Caco-2 (cell line): Measurements from ENCODE around the gene TTC16. TPM values are rescaled to one million over a fixed set of nuclear protein-coding genes. Genes with fewer than 3 reads are reported as not detected.

ENCODE experiments used
- BruUV-seq: library from RNA; stranded (reverse); fragments of 400-500 nt; replicated peaks from 2 replicates; lab custom pipeline; 2021; lab: Mats Ljungman, UMichigan
- CTCF ChIA-PET: fragments of 300-600 bp; sonication (Branson Sonifier 250); formaldehyde crosslinking; loops from one replicate; lab custom pipeline; 2022; ENCODE audit warnings: antibody characterized with exemption; lab: Charles Lee
- POLR2A ChIA-PET: fragments of 300-600 bp; sonication (Branson Sonifier 250); formaldehyde crosslinking; loops from one replicate; lab custom pipeline; 2022; ENCODE audit warnings: antibody characterized with exemption; lab: Charles Lee
- DNase-seq, 2 experiments: peaks; one replicate each; pipeline versions ENCODE4 v3.0.0 to v3.0.0-alpha.2; 2020 to 2022
- H3K27me3 ChIP-seq: replicated peaks from 2 replicates; pipeline ENCODE4 v1.6.0; 2011; ENCODE audit warnings: low read length; ENCODE audit not compliant: control insufficient read depth, insufficient read depth
- H3K36me3 ChIP-seq: 2 replicates; pipeline ENCODE4 v1.5.1; 2011; ENCODE audit warnings: low read length; ENCODE audit not compliant: control insufficient read depth, insufficient read depth
- H3K4me1 ChIP-seq: fragments of 250-450 bp; sonication (Bioruptor Pico); 2 replicates; pipeline ENCODE4 v1.5.1; 2020; ENCODE audit warnings: mild to moderate bottlenecking
- H3K4me3 ChIP-seq: 2 replicates; pipeline ENCODE4 v1.5.1; 2011; ENCODE audit warnings: low read depth, mild to moderate bottlenecking, control low read depth, low read length
- H3K9me3 ChIP-seq: fragments of 250-450 bp; sonication (Bioruptor Pico); 2 replicates; pipeline ENCODE4 v1.5.1; 2020; ENCODE audit warnings: mild to moderate bottlenecking, moderate library complexity
- H3K27ac Mint-ChIP-seq: one replicate; pipeline ENCODE4 v1.8.0; 2022; ENCODE audit warnings: mixed read lengths; ENCODE audit not compliant: unreplicated experiment
- H3K27me3 Mint-ChIP-seq: one replicate; pipeline ENCODE4 v1.8.0; 2022; ENCODE audit warnings: mixed read lengths; ENCODE audit not compliant: insufficient read depth, unreplicated experiment
- H3K36me3 Mint-ChIP-seq: one replicate; pipeline ENCODE4 v1.8.0; 2022; ENCODE audit warnings: mild to moderate bottlenecking, mixed read lengths; ENCODE audit not compliant: insufficient read depth, unreplicated experiment
- H3K4me1 Mint-ChIP-seq: one replicate; pipeline ENCODE4 v1.8.0; 2022; ENCODE audit warnings: low read depth, mixed read lengths; ENCODE audit not compliant: unreplicated experiment
- H3K4me3 Mint-ChIP-seq: one replicate; pipeline ENCODE4 v1.8.0; 2022; ENCODE audit warnings: mild to moderate bottlenecking, moderate library complexity, mixed read lengths; ENCODE audit not compliant: unreplicated experiment
- H3K9me3 Mint-ChIP-seq: one replicate; pipeline ENCODE4 v1.8.0; 2022; ENCODE audit warnings: mixed read lengths; ENCODE audit not compliant: unreplicated experiment
- intact Hi-C: fragments of 100-400 bp; cut with micrococcal nuclease; formaldehyde crosslinking; loops from one replicate; pipeline ENCODE4 v1.10.0; 2022; ENCODE audit not compliant: unreplicated experiment
- total RNA-seq: library from RNA; stranded (reverse); gene quantifications from 2 replicates; pipeline ENCODE4 v1.2.3, GENCODE V29; 2022
- TF ChIP-seq, protein P1 (sequence below), 2 experiments: fragments of 200-600 bp in 1 of 2; IDR thresholded peaks; 1 replicate in 1 of 2; 2 replicates in 1 of 2; pipeline versions ENCODE4 v1.5.1 to v1.8.0; 2011 to 2022; ENCODE audit warnings: antibody characterized with exemption in 1 of 2, control low read depth in 1 of 2, inconsistent platforms in 1 of 2, low read depth in 1 of 2, low read length in 1 of 2, mild to moderate bottlenecking in 1 of 2, moderate library complexity in 1 of 2; ENCODE audit not compliant: insufficient read depth in 1 of 2, severe bottlenecking in 1 of 2, unreplicated experiment in 1 of 2

The TTC16 gene
- total RNA-seq, 1 experiment from 2014 or later: not detected

DNA sequence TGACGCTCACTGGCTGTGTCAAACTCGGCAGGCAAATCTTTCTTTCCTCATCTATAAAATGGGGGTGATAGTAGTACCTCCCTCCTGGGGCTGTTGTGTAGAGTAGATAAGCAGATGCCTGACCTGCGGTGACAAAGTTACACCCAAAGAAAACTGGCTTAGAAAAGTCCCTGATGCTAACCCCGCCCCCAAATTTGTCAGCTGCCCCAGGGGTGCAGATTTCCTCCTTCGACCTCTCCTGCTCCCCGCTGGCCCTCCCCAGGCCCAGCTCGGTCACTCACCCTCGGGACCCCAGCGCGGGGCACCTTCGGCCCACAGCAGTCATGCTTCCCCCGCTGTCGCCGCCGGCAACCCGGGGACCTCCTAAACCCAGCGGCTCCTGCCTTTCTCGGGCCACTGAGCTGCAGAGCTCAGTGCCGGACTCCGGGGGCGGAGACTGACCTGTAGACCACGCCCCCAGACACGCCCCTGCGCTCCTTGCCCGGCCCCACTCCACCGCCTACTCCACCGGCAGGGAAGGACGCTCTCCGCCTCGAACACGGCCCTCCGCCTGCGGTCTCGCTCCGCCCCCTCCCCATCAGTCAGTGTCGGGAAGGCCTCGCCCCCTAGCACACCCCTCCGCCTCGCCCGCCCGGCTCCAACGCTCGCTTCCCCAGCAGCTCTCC is 55.2 kb downstream of the TTC16 start:
- DNase-seq: peak; percentile 99
- no TSS peak for BruUV-seq
- no peaks in the 10 kb centered on the region for H3K9me3 ChIP-seq
- no peaks in the 10 kb centered on the region for H3K36me3 ChIP-seq
- CTCF ChIA-PET: interaction anchor here (0.6 to 3.1 kb wide), 12 partner anchors 8 to 267 kb away, joined by 3 to 32 read pairs (median 3); partner anchors contain the start of genes CDK9 and TOR2A
- TF ChIP-seq, protein P1, sequence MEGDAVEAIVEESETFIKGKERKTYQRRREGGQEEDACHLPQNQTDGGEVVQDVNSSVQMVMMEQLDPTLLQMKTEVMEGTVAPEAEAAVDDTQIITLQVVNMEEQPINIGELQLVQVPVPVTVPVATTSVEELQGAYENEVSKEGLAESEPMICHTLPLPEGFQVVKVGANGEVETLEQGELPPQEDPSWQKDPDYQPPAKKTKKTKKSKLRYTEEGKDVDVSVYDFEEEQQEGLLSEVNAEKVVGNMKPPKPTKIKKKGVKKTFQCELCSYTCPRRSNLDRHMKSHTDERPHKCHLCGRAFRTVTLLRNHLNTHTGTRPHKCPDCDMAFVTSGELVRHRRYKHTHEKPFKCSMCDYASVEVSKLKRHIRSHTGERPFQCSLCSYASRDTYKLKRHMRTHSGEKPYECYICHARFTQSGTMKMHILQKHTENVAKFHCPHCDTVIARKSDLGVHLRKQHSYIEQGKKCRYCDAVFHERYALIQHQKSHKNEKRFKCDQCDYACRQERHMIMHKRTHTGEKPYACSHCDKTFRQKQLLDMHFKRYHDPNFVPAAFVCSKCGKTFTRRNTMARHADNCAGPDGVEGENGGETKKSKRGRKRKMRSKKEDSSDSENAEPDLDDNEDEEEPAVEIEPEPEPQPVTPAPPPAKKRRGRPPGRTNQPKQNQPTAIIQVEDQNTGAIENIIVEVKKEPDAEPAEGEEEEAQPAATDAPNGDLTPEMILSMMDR (IDR thresholded peaks at IDR 0.05; ENCODE audit: insufficient read depth in 1 of 2, low read depth in 1 of 2, low read length in 1 of 2, severe bottlenecking in 1 of 2, unreplicated experiment in 1 of 2): no peak
- peak overlapping the region; percentile 48 for H3K4me3 ChIP-seq
- Mint-ChIP-seq H3K27me3 (peaks cover 3% of the 10 kb centered on the region), H3K36me3 (no peaks in the 10 kb centered on the region), H3K4me3 (peak overlapping the region; percentile 82), H3K9me3 (no peaks in the 10 kb centered on the region), H3K4me1 (no peaks in the 10 kb centered on the region), H3K27ac (no peak overlapping the region)
- no peaks in the 10 kb centered on the region for H3K27me3 ChIP-seq
- no peaks in the 10 kb centered on the region for H3K4me1 ChIP-seq
- intact Hi-C loops: loop anchor here (1.0 kb wide), 1 partner anchor 14 kb away; no protein-coding TSS in a partner anchor
- POLR2A ChIA-PET: interaction anchor here (0.5 to 1.0 kb wide), 7 partner anchors 13 to 297 kb away, joined by 3 to 8 read pairs (median 4); partner anchors contain the start of genes ST6GALNAC4 and TOR2A

DNA sequence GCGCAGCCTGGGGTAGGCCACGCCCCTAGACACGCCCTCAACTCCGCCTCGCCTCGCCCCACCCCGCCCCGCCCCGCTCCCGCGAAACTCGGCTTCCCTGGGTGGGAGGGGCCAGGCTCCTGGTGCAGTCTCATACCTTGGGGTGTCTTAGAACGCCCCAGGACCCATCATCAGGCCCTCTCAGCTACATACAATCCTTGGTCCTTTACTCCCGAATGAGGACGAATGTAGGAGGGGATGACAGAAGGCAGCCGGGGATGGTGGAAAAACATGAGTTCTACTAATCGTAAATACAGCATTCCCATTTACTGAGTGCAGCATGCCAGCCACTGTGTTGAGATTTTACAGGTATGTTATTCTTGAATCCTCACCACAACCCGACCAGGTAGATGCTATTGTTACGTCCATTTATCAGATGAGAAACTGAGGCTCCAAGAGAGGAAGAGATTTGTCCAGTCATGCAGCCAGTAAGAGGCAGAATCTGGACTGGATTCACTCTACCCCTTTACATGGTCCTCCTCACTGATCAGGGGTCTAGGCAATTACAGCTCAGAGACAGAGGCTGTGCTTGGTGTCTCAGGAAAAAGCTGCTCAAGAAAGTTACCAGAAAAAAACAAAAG is 55.8 kb downstream of the TTC16 start:
- Mint-ChIP-seq H3K4me3 (peak overlapping the region; percentile 82), H3K36me3 (no peaks in the 10 kb centered on the region), H3K27ac (no peak overlapping the region), H3K9me3 (no peaks in the 10 kb centered on the region), H3K27me3 (peaks cover 3% of the 10 kb centered on the region), H3K4me1 (no peaks in the 10 kb centered on the region)
- POLR2A ChIA-PET: interaction anchor here (0.8 to 1.0 kb wide), 6 partner anchors 12 to 297 kb away, joined by 3 to 8 read pairs (median 4); partner anchors contain the start of genes ST6GALNAC4 and TOR2A
- Histone ChIP-seq H3K27me3 (no peaks in the 10 kb centered on the region), H3K36me3 (no peaks in the 10 kb centered on the region), H3K4me1 (no peaks in the 10 kb centered on the region), H3K4me3 (peak overlapping the region; percentile 48), H3K9me3 (no peaks in the 10 kb centered on the region)
- no TSS peak for BruUV-seq
- intact Hi-C loops: loop anchor here (1.0 kb wide), 1 partner anchor 14 kb away; no protein-coding TSS in a partner anchor
- TF ChIP-seq, protein P1 (IDR thresholded peaks at IDR 0.05; ENCODE audit: insufficient read depth in 1 of 2, low read depth in 1 of 2, low read length in 1 of 2, severe bottlenecking in 1 of 2, unreplicated experiment in 1 of 2): no peak
- no peak for DNase-seq
- CTCF ChIA-PET: interaction anchor here (0.7 to 3.1 kb wide), 11 partner anchors 7 to 268 kb away, joined by 3 to 32 read pairs (median 3); partner anchors contain the start of genes CDK9 and TOR2A

DNA sequence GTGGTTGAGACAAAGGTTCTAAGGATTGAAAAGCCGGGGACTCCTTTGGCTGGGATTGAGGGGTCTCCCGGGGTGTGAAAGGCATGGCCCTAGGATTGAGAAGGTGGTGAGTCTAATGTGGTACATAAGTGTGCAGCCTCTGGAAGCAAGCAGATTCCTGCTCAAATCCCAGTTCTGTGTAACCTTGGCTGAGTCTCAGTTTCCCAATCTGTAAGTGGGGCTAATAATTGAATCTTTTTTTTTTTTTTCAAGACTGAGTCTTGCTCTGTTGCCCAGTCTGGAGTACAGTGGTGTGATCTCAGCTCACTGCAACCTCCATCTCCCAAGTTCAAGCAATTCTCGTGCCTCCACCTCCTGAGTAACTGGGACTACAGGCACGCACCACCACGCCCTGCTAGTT is 56.7 kb downstream of the TTC16 start:
- no peak for DNase-seq
- TF ChIP-seq, protein P1 (IDR thresholded peaks at IDR 0.05; ENCODE audit: insufficient read depth in 1 of 2, low read depth in 1 of 2, low read length in 1 of 2, severe bottlenecking in 1 of 2, unreplicated experiment in 1 of 2): no peak
- H3K4me1 ChIP-seq: no peaks in the 10 kb centered on the region
- no peaks in the 10 kb centered on the region for H3K9me3 Mint-ChIP-seq
- intact Hi-C loops: no loop called here
- H3K27ac Mint-ChIP-seq: no peak overlapping the region
- H3K9me3 ChIP-seq: no peaks in the 10 kb centered on the region
- peaks cover 3% of the 10 kb centered on the region for H3K27me3 Mint-ChIP-seq
- ChIA-PET POLR2A (no interaction called here), CTCF (no interaction called here)
- H3K4me3 ChIP-seq: no peak overlapping the region
- H3K4me1 Mint-ChIP-seq: no peaks in the 10 kb centered on the region
- H3K36me3 ChIP-seq: no peaks in the 10 kb centered on the region
- H3K4me3 Mint-ChIP-seq: no peak overlapping the region
- no peaks in the 10 kb centered on the region for H3K27me3 ChIP-seq
- BruUV-seq: no TSS peak
- no peaks in the 10 kb centered on the region for H3K36me3 Mint-ChIP-seq
